ENCODE data around the gene CIT. TPM values are rescaled to one million over a fixed set of nuclear protein-coding genes. Genes with fewer than 3 reads are reported as not detected.

The CIT gene
- total and polyA plus RNA-seq, 10 of the 15 experiments (the other 5 are each of a cell fraction or from before 2014, with no cell fraction given), result 1.0 to 38.2 (median 14.9) TPM

- TF ChIP-seq PRDM15 (CRISPR knock-in tag; IDR thresholded peaks at IDR 0.05) (no peak), NR2C1 (IDR thresholded peaks at IDR 0.05) (no peak), MAX (IDR thresholded peaks at IDR 0.05; ENCODE audit: low read depth, low read length) (no peak), RFX5 (IDR thresholded peaks at IDR 0.05; ENCODE audit: low read depth, low read length) (no peak), FOXK2 (IDR thresholded peaks at IDR 0.05) (no peak)
These were observed 93.3 kb downstream of the CIT start (continued) for GRCh38 chr12:119783787-119784186.

- ChIA-PET POLR2A (interaction anchor here (0.7 to 1.3 kb wide), 3 partner anchors 30 to 113 kb away, joined by 3 to 4 read pairs (median 3); no protein-coding TSS in a partner anchor), CTCF (interaction anchor here (0.9 to 3.4 kb wide), 12 partner anchors 14 to 128 kb away, joined by 3 to 22 read pairs (median 5); no protein-coding TSS in a partner anchor), RAD21 (ENCODE audit: unreplicated experiment) (interaction anchor here (1.5 kb wide), 1 partner anchor 114 kb away, joined by 4 read pairs; the partner anchor contains the start of gene PRKAB1), SMC1A (ENCODE audit: uncharacterized antibody, unreplicated experiment) (interaction anchor here (0.8 to 2.9 kb wide), 7 partner anchors 11 to 341 kb away, joined by 3 to 9 read pairs (median 3); no protein-coding TSS in a partner anchor)
- H3K4me3 ChIP-seq, result no peak overlapping the region
- FAIRE-seq, result no peak
- in situ Hi-C loops (cut with MboI) (no loop called here), intact Hi-C loops (cut with micrococcal nuclease; ENCODE audit: unreplicated experiment) (no loop called here)
- H3K27ac ChIP-seq (ENCODE audit: control insufficient read depth, insufficient read depth), result no peak overlapping the region
- H4K20me1 ChIP-seq (ENCODE audit: control insufficient read depth, insufficient read depth), result no peaks in the 10 kb centered on the region
- TF ChIP-seq POU2F2 (IDR thresholded peaks at IDR 0.05; ENCODE audit: borderline replicate concordance, low read depth, low read length), result peak; percentile 69; the same call in 1 of the 3 replicates
- no peak for TF ChIP-seq NR2C1 (IDR thresholded peaks at IDR 0.05)
- BruUV-seq (replicated peaks), result no TSS peak
- peaks cover 9 to 16% of the 10 kb centered on the region in 2 experiments for H3K36me3 ChIP-seq (ENCODE audit: control insufficient read depth in 2 of 2, insufficient read depth in 2 of 2, low read length in 1 of 2)
- no peak overlapping the region for H2AFZ ChIP-seq (ENCODE audit: control insufficient read depth, low read depth, low read length)
- H3K9ac ChIP-seq (ENCODE audit: control insufficient read depth, insufficient read depth, low read length), result no peak overlapping the region
- H3K9me3 ChIP-seq (replicated peaks; ENCODE audit: control insufficient read depth, insufficient read depth, low read length), result no peaks in the 10 kb centered on the region
- no peak overlapping the region for H3K4me2 ChIP-seq (ENCODE audit: control insufficient read depth, insufficient read depth)
- ATAC-seq, result 0 out of 3 replicates have a peak, but pooled peaks have one; percentile 31
- 33% methylated on average over 2 of the region's 2 CpGs for WGBS (ENCODE audit: insufficient coverage, insufficient replicate concordance, low lambda C conversion rate, missing lambda C conversion rate)
- peaks cover 6% of the 10 kb centered on the region for H3K4me1 ChIP-seq (ENCODE audit: control insufficient read depth, insufficient read depth, low read length)
- H3K27me3 ChIP-seq (replicated peaks in 1 of 2; ENCODE audit: control insufficient read depth in 2 of 2, insufficient read depth in 2 of 2, low read length in 1 of 2), result no peaks in the 10 kb centered on the region
- no peak for DNase-seq (ENCODE audit: low read depth, low spot score)
- H3K79me2 ChIP-seq (ENCODE audit: control insufficient read depth, insufficient read depth, low read length), result no peaks in the 10 kb centered on the region
These were observed 95.3 kb downstream of the CIT start for GRCh38 chr12:119781804-119782203.
